ENCODE measurements around the gene MED12L. TPM values are rescaled to one million over a fixed set of nuclear protein-coding genes. Genes with fewer than 3 reads are reported as not detected.

The MED12L gene
- total and polyA plus RNA-seq, 2 experiments from 2014 or later: 0.07 to 2.7 TPM

DNA sequence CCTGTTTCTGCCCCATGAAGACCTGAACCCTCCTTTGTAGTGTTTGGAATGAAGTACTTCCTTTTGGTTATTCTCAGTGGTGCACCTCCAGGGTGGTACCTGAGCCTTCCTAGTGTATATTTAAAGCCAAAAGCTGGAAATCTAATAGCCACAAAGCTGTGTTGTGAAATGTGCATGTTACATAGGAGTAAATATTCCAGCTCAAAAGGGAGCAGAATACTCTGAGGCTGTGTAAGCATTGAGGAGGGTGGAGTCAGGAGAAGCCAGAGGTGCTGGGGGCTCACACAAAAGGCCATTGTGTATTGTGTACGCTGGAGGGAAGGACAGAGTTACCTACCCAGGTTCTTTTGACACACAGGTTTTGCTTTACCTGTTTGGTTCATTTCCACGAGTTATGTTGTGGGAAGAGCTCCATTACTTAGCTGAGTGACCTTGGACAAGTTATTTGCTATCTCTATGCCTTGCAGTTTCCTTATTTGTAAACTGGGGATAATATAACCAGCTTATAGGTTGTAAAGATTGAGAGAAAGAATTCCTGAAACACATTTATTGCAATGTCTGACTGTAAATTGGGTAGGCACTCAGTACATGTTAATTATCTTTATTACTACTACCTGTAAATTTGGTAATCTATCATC, 92.9 kb downstream of the MED12L start:
- no peaks in the 10 kb centered on the region for H3K9me2 ChIP-seq (replicated peaks; ENCODE audit: insufficient read depth)
- TF ChIP-seq, protein P1, sequence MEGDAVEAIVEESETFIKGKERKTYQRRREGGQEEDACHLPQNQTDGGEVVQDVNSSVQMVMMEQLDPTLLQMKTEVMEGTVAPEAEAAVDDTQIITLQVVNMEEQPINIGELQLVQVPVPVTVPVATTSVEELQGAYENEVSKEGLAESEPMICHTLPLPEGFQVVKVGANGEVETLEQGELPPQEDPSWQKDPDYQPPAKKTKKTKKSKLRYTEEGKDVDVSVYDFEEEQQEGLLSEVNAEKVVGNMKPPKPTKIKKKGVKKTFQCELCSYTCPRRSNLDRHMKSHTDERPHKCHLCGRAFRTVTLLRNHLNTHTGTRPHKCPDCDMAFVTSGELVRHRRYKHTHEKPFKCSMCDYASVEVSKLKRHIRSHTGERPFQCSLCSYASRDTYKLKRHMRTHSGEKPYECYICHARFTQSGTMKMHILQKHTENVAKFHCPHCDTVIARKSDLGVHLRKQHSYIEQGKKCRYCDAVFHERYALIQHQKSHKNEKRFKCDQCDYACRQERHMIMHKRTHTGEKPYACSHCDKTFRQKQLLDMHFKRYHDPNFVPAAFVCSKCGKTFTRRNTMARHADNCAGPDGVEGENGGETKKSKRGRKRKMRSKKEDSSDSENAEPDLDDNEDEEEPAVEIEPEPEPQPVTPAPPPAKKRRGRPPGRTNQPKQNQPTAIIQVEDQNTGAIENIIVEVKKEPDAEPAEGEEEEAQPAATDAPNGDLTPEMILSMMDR (IDR thresholded peaks at IDR 0.05; ENCODE audit: poor library complexity): no peak
- TF ChIP-seq EZH2phosphoT487 (IDR thresholded peaks at IDR 0.05; ENCODE audit: low read depth, severe bottlenecking, unreplicated experiment) (no peak), EZH2 (IDR thresholded peaks at IDR 0.05; ENCODE audit: borderline replicate concordance) (no peak)
- WGBS (ENCODE audit: low lambda C conversion rate, missing lambda C conversion rate): 67% methylated on average over 2 of the region's 2 CpGs
- no peaks in the 10 kb centered on the region for H3K79me2 ChIP-seq
- DNase-seq (ENCODE audit: low spot score): peak; percentile 14
- H3K27me3 ChIP-seq: no peaks in the 10 kb centered on the region
- no peaks in the 10 kb centered on the region for H3K9me3 ChIP-seq (ENCODE audit: low read depth)
- H3K36me3 ChIP-seq (replicated peaks; ENCODE audit: insufficient read depth, low read depth): no peaks in the 10 kb centered on the region
- H3K4me2 ChIP-seq: peak overlapping the region; percentile 12
- peaks cover 2% of the 10 kb centered on the region for H3K4me1 ChIP-seq (ENCODE audit: insufficient read depth)
- no peak overlapping the region for H3K27ac ChIP-seq
- H3K4me3 ChIP-seq: no peak overlapping the region
- H2AFZ ChIP-seq: no peak overlapping the region
- no peaks in the 10 kb centered on the region for H4K20me1 ChIP-seq (ENCODE audit: insufficient read depth, poor library complexity, severe bottlenecking)

DNA sequence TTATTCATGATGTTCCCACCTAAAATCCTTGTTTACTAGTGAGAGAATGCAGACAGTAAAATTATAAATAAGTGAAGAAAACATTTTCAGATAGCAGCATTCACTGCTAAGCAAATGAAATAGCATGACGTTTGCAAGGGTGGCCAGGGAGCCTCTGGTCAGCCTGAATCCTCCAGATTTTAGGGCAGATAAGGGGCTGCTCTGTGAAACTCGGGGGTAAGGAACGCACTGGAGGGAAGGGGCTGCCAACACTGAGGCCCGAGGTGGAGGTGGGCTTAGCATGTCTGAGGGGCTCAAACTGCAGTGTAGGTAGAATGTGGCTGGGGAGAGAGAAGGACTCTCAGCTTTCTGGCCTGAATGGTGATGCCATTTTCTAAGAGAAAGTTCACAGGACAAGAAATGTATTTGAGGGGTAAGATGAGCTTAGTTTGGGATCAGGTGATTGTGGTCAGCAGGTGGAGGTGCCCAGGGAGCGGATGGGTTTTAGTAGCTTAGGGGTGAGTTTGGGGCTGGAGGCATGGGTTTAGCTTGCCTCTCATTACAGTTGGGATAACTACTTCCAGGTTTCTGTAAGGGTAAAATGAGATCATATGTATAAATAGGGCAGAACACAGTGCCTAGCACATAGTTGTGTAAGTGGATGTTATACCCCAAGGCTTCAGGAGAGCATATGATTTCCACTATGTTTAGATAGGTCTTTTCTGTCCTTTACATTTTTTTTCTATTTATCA, 97.0 kb downstream of the MED12L start:
- no peak for DNase-seq (ENCODE audit: low spot score)
- Histone ChIP-seq H4K20me1 (ENCODE audit: insufficient read depth, poor library complexity, severe bottlenecking) (no peaks in the 10 kb centered on the region), H3K36me3 (replicated peaks; ENCODE audit: insufficient read depth, low read depth) (no peaks in the 10 kb centered on the region), H3K9me3 (ENCODE audit: low read depth) (no peaks in the 10 kb centered on the region), H2AFZ (no peak overlapping the region), H3K27ac (no peak overlapping the region), H3K27me3 (no peaks in the 10 kb centered on the region), H3K9me2 (replicated peaks; ENCODE audit: insufficient read depth) (no peaks in the 10 kb centered on the region), H3K4me3 (no peak overlapping the region), H3K79me2 (no peaks in the 10 kb centered on the region), H3K4me1 (ENCODE audit: insufficient read depth) (peaks cover 5% of the 10 kb centered on the region), H3K4me2 (peak overlapping the region; percentile 49)
- TF ChIP-seq, protein P1 (IDR thresholded peaks at IDR 0.05; ENCODE audit: poor library complexity): no peak
- TF ChIP-seq EZH2 (IDR thresholded peaks at IDR 0.05; ENCODE audit: borderline replicate concordance) (no peak), EZH2phosphoT487 (IDR thresholded peaks at IDR 0.05; ENCODE audit: low read depth, severe bottlenecking, unreplicated experiment) (no peak)
- WGBS (ENCODE audit: low lambda C conversion rate, missing lambda C conversion rate): 65% methylated on average over 5 of the region's 5 CpGs

DNA sequence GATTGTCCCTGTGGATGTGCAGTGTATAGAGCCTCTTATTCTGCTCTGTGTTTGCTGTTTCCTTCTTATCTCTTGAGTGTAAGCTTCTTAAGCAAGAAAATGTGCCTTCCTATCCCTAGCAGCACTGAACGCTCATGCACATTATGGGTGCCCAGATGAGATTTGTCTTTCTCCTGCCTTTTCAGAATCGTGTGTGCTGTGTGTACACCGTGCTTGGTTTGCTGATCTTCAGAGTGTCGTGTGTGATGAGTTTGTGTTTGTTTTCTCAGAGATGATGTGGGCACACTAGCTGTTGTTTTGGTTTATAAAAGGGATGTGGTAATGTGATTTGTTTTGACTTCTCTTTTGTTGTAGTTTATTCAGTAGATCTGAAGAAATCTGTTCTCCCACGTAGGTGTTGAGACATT, 97.8 kb downstream of the MED12L start:
- TF ChIP-seq EZH2phosphoT487 (IDR thresholded peaks at IDR 0.05; ENCODE audit: low read depth, severe bottlenecking, unreplicated experiment): no peak
- TF ChIP-seq EZH2 (IDR thresholded peaks at IDR 0.05; ENCODE audit: borderline replicate concordance): no peak
- TF ChIP-seq, protein P1 (IDR thresholded peaks at IDR 0.05; ENCODE audit: poor library complexity): no peak
- DNase-seq (ENCODE audit: low spot score): no peak
- Histone ChIP-seq H3K4me1 (ENCODE audit: insufficient read depth) (peaks cover 5% of the 10 kb centered on the region), H3K79me2 (no peaks in the 10 kb centered on the region), H3K27ac (peak overlapping the region; percentile 17), H3K27me3 (no peaks in the 10 kb centered on the region), H3K4me2 (peak overlapping the region; percentile 49), H3K4me3 (no peak overlapping the region), H3K9me2 (replicated peaks; ENCODE audit: insufficient read depth) (no peaks in the 10 kb centered on the region), H2AFZ (peak overlapping the region; percentile 58), H3K36me3 (replicated peaks; ENCODE audit: insufficient read depth, low read depth) (no peaks in the 10 kb centered on the region), H3K9me3 (ENCODE audit: low read depth) (no peaks in the 10 kb centered on the region), H4K20me1 (ENCODE audit: insufficient read depth, poor library complexity, severe bottlenecking) (no peaks in the 10 kb centered on the region)
- WGBS (ENCODE audit: low lambda C conversion rate, missing lambda C conversion rate): 27% methylated on average over 5 of the region's 5 CpGs
